ENCODE measurements around the gene CD68.
A peak's percentile ranks its signal among the peaks of the same experiment; 100 is the strongest.

CD68 gene, protein sequence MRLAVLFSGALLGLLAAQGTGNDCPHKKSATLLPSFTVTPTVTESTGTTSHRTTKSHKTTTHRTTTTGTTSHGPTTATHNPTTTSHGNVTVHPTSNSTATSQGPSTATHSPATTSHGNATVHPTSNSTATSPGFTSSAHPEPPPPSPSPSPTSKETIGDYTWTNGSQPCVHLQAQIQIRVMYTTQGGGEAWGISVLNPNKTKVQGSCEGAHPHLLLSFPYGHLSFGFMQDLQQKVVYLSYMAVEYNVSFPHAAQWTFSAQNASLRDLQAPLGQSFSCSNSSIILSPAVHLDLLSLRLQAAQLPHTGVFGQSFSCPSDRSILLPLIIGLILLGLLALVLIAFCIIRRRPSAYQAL

DNA sequence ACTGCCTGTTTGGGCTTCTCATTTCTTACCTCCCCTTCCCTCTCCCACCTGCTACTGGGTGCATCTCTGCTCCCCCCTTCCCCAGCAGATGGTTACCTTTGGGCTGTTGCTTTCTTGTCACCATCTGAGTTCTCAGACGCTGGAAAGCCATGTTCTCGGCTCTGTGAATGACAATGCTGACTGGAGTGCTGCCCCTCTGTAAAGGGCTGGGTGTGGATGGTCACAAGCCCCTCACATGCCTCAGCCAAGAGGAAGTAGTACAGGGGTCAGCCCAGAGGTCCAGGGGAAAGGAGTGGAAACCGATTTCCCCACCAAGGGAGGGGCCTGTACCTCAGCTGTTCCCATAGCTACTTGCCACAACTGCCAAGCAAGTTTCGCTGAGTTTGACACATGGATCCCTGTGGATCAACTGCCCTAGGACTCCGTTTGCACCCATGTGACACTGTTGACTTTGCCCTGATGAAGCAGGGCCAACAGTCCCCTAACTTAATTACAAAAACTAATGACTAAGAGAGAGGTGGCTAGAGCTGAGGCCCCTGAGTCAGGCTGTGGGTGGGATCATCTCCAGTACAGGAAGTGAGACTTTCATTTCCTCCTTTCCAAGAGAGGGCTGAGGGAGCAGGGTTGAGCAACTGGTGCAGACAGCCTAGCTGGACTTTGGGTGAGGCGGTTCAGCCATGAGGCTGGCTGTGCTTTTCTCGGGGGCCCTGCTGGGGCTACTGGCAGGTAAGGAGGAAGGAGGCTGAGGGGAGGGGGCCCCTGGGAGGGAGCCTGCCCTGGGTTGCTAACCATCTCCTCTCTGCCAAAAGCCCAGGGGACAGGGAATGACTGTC lies at the start of gene CD68:
Gene CD68, plus strand, starts transcription at position 638 of the 833 bp plus-strand sequence. Its CDS starts 40 bp downstream, at position 678.
- DNase-seq: peak; percentile 65

DNA sequence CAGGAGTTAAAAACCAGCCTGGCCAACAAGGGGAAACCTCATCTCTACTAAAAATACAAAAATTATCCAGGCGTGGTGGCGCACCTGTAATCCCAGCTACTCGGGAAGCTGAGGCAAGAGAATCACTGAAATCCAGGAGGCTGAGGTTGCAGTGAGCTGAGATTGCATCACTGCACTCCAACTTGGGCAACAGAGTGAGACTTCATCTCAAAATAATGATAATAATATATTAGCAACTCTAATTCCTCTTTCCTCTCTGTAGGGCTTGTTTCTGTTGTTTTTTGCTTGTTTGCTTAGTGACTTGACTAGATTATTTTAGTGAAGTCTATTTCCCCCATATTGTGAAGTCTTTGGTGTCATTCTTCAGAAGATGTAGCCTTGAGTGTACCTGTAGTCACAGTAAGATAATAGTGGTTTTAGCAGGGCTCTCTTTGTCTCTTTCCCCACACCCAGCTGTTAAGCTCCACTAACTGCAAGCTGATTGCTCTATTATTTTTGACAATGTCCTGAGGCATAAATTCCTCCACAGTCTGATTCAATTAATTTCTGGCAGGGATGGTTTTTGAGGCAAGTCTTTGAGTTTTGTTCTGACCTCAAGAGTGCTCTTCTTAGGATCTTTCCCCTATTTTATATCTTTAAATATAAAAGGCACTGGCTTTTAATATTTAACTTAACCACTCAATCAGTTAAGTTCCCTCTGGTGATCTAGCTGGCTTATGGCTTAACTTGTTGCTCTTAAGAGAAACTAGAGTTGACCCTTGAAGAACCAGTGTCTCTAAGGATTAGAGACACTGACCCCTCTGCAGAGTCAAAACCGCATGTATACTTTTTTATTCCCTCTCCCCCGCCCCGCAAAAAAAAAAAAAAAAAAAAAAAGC lies 49.2 kb upstream of the CD68 start:
- DNase-seq: no peak

DNA sequence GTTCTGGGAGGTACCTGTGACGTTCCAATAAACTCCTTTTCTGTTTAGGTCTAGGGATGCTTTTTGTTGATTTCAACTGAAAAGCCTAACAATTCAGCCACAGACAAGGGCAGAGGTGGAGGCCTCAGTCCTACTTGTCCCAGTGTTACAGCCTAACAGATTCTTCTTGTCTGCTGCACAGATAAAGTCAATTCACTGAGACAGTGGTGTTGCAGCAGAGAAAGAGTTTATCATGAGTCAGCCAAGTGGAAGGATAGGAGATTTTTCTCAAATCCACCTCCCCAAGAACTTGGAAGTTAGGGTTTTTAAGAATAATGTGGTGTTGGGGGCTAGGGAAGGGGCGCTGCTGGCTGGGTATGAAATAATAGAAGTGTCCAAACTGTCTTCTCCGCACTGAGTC lies 41.4 kb upstream of the CD68 start:
- no peak for DNase-seq

DNA sequence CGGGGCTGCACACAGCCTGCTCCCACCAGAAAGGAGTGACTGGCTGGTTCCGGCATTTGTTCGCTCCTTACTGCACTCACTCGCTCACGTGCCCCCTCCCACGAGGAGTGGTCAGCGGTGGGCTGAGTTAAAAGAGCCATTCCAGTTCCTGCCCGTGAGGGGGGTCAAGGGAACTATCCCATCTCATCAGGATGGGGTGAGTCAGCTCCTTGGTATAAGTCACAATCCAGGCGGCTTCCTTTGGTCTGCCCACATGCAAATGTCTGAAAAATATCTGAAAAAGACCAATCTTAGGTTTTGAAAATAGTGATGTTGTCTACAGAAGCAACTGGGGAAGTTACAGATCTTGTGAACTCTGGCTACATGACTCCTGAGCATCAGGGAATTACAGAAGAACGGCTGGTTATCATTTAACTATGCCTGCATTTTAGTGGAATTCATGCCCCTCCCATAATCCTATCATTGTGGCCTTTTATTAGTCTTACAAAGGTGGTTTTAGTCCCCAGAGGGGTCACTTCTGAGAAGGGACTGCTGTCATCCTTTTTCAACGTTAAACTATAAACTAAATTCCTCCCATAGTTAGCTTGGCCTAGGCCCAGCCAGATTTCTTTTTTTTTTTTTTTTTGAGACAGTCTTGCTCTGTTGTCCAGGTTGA lies 40.4 kb upstream of the CD68 start:
- DNase-seq: no peak

GRCh38 chr17:7541074-7541621 lies 38.3 kb upstream of the CD68 start:
- DNase-seq: no peak

- no peak for DNase-seq
These were observed 34.5 kb upstream of the CD68 start for GRCh38 chr17:7544911-7545310.

- no peak for DNase-seq
These were observed 30.6 kb upstream of the CD68 start, which contains the start of gene TNFSF12 for GRCh38 chr17:7548585-7549400. Gene TNFSF12, plus strand, starts transcription at chr17:7549058. Its CDS starts 96 bp downstream, at chr17:7549154.

DNA sequence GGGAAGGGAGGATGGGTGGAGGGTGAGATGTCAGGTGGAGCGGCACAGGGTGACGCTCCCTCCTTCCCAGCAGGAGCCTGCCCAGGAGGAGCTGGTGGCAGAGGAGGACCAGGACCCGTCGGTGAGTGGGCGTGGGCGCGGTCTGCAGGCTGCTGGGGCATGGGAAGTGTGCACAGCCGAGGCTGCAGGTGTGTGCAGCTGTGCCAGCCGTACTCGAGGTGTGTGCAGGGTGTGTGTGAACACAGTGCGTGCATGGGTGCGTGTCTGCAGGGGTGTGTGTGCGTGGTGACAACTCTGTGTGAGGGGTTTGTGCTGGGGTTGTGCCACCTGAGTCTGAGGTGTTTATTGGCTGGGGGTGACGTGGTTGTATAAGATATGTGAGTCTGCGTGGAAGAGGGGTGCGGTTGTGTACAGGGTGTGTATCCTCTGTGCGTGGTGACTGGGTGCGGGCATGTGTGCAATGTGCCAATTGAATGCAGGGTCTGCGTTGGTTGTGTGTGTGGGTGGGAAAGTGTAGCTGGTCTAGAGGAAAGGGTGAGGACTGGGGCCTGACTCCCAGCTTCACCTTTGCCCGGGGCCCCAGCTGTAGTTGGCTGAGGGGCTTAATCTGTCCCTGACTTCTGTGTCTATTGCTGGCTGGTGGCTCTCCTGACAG lies 29.9 kb upstream of the CD68 start:
- DNase-seq: no peak

DNA sequence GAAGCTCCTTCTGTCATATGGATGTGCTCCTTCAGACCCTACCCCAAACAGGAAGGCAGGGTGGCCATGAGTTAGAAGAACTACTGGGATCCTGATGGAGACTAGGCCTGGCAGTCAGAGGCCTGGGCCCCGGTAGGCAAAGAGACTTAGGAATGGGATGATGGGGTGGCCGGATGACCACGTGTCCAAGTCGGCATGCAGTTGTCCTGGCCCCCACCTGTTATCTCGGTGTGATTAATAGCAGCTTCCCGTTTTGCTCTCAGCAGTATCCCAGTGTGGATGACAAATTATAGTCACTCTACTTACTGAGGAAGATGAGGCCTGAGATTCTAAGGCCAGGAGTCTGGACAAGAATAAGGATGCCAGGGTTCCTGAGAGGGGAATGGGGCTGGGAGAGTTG lies 29.1 kb upstream of the CD68 start:
- no peak for DNase-seq

DNA sequence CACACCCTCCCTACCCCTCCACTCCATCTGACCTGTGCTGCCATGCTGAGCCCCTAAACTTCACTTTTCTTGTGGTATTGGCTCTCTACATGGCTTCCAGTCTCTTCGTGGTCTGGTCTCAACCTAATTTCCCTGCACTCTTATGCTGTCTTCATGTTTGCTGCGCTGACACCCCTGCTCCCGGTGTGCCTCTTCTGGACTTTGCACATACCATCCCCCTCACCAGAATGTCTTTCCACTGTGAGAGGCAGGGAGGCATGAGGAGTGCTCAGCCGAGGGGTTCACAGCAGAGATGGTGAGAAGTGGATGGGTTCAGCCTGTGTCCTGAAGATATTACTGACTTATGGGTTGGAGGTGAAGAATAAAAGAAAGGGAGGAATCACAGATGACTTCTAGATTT lies 28.0 kb upstream of the CD68 start:
- DNase-seq: no peak

DNA sequence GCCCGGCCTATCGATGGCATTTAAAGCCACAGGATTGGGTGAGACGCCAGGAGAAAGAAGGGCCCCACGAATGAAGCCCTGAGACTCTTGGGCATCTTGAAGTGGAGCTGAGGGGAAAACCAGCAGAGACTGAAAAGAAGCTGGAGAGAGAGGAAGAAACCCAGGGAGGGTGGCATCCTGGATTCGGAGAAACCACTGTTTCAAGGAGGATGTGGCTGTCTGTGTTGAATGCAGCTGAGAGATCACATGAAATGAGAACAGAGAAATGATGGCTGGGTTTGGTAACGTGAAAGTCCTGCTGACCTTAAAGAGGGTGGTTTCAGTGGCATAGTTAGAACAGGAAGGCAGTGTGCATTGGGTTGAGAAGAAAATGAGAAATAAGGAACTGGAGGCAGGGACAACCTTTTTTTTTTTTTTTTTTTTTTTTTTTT lies 26.8 kb upstream of the CD68 start:
- peak; percentile 66 for DNase-seq

DNA sequence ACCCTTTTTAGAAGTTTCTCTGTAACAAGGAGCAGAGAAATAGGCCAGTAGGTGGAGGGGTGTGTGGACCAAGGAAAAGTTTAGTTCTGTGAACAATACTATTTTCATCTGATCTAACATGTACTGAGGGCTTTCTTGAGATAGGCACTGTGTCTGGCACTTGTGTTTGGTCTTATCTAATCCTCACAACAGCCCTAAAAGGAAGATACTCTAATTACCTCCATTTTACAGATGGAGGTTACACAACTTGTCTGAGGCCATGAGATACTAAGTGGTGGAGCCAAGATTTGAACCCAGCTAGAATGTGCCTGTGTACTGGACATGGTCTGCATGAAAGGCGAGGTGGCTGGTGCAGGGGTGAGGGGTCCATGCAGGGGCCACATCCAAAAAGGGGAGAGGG lies 26.1 kb upstream of the CD68 start:
- no peak for DNase-seq

DNA sequence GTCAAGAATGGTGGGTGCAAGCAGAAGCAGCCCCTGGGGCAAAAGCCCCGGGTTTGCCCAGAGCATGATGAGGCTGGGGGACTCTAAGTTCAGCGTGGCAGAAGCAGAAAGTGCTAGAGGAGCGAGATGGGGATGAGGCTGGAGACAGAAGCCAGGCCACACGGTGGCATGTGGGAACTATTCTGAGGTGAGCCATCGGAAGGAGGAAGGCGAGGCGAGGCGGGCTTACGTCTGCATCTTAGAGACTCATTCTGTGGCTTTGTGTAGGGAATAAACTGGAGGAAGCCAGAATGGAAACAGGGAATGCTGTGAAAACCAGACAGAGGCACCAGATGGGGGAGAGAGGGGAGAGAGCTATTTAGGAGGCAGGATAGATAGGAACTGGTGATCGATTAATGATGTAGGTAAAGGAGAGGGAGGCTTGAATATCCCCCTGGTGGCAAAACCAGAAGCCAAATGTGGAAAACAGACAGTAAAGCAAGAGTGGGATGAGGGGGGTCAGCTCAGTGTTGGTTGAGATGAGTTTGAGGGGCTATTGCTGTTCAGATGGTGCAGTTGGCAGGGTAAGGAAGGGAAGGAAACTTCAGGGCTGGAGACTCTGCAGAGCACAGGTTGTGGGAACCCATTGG lies 24.0 kb upstream of the CD68 start:
- no peak for DNase-seq

GRCh38 chr17:7556627-7557026 lies 22.8 kb upstream of the CD68 start:
- DNase-seq: no peak

GRCh38 chr17:7557147-7557764 lies 22.2 kb upstream of the CD68 start:
- no peak for DNase-seq

DNA sequence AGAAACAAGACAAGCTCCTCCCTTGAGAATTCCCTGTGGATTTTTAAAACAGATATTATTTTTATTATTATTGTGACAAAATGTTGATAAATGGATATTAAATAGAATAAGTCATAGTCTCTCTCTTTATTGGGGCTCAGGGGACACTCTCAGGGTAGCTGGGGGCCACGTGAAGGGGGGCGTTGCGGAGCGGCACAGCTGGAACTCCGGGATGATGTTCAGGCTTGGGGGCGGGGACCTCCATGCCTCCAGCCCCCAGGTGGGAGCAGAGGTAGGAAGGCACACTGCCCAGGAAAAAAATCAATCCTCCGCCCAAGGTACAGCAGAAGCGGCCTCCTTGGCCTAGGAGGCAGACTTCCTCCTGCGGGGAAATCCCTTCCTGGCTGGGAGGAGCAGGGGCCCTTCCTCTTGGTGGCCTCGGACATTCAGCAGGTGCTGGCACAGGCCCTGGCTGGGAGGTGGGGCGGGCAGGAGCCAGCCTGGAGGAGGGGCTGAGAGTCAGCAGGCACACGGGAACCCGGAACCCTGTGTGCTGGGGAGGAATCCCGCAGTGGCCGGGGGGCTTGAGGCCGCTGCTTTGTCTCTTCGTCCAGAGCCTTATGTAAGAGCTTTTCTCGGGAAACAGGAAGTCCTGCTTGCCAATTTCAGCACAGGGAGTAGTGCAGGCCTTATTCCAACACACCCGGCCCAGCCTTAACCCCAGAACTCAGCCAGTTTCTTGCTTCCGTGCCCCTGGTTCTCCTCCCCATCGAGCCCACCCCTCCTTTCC lies 21.5 kb upstream of the CD68 start:
- DNase-seq: peak; percentile 82

DNA sequence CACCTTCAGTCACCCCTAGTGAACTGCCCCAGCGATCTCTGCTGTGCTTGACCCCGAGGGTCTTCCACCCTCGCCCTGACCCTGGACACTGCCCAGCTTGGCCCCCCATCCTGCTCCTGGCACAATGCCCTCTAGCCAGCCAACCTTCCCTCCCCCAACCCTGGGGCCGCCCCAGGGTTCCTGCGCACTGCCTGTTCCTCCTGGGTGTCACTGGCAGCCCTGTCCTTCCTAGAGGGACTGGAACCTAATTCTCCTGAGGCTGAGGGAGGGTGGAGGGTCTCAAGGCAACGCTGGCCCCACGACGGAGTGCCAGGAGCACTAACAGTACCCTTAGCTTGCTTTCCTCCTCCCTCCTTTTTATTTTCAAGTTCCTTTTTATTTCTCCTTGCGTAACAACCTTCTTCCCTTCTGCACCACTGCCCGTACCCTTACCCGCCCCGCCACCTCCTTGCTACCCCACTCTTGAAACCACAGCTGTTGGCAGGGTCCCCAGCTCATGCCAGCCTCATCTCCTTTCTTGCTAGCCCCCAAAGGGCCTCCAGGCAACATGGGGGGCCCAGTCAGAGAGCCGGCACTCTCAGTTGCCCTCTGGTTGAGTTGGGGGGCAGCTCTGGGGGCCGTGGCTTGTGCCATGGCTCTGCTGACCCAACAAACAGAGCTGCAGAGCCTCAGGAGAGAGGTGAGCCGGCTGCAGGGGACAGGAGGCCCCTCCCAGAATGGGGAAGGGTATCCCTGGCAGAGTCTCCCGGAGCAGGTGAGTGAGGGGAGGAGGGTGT lies 20.7 kb upstream of the CD68 start, which contains the start of gene TNFSF13:
Gene TNFSF13, plus strand, starts transcription at position 207 of the 776 bp plus-strand sequence. Its CDS starts 290 bp downstream, at position 497.
- peak; percentile 77 for DNase-seq
